Lower leg skin (tissue), 3 donors: ENCODE measurements around the gene PAOX.

Experiments
- POLR2A ChIP-seq, 2 donors: fragments of 450-650 bp; IDR thresholded peaks; one replicate each; pipeline ENCODE4 v1.6.1; 2016 to 2017; ENCODE audit warnings: antibody characterized with exemption in 2 of 2, mild to moderate bottlenecking in 1 of 2, moderate library complexity in 1 of 2
- TF ChIP-seq, protein P1 (sequence below), 3 donors: fragments of 450-650 bp; IDR thresholded peaks; one replicate each; pipeline ENCODE4 v1.5.1; 2016; ENCODE audit warnings: antibody characterized with exemption in 3 of 3, mild to moderate bottlenecking in 3 of 3, moderate library complexity in 2 of 3

DNA sequence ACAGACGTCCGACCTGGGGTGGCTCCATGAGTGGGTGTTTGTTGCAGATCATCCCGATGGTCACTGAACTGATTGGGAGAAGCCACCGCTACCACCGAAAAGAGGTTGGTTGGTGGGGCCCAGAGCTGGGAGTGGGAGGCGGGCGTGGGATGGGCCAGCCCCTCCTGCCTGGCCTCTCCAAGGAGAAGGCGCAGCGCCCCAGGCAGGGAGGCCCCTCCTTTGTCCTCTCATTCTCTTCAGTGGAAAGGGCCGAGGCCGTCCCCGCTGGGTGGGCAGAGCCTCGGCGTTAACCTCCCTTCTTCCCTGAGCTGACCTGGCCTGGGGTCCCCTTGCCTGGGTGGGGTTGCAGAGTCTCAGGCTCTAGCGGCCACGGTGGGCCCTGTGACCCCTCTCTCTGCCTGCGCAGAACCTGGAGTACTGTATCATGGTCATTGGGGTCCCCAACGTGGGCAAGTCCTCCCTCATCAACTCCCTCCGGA, 20.1 kb downstream of the PAOX start:
- TF ChIP-seq, protein P1, sequence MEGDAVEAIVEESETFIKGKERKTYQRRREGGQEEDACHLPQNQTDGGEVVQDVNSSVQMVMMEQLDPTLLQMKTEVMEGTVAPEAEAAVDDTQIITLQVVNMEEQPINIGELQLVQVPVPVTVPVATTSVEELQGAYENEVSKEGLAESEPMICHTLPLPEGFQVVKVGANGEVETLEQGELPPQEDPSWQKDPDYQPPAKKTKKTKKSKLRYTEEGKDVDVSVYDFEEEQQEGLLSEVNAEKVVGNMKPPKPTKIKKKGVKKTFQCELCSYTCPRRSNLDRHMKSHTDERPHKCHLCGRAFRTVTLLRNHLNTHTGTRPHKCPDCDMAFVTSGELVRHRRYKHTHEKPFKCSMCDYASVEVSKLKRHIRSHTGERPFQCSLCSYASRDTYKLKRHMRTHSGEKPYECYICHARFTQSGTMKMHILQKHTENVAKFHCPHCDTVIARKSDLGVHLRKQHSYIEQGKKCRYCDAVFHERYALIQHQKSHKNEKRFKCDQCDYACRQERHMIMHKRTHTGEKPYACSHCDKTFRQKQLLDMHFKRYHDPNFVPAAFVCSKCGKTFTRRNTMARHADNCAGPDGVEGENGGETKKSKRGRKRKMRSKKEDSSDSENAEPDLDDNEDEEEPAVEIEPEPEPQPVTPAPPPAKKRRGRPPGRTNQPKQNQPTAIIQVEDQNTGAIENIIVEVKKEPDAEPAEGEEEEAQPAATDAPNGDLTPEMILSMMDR (IDR thresholded peaks at IDR 0.05) = no peak
- no peak for TF ChIP-seq POLR2A (IDR thresholded peaks at IDR 0.05)
